GM21786 (cell line): ENCODE data around the gene DTNB.

Source experiments
- ATAC-seq: cut with Tn5 transposase; IDR thresholded peaks from one replicate; pipeline ENCODE4 v1.9.1; 2021; ENCODE audit not compliant: unreplicated experiment

Gene DTNB

DNA sequence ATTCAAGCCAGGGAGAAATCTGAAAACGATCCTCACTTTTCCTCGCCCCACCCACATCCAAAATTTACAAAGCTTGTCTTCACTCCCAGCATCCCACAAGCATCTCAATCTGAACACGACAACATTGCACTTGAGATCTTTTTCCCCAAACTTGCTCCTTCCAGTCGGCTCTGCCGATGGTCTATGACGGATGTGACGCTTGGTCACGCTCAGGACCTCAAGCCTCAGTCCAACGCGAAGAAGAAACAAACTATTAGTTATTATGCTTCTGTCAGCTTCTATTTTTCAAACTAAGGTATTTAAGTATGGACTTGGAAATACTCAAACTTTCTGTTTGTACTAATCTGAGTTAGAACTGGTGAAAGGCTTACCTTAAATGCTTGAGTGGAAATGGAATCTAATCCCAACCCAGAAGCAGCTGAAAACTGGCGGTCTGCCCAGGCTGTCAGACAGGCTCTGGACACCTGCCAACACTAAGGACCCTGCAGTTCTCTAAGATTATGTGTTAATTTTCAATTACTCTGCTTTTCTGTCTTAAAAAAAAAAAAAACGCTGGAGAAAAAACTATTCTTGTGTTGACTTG lies 199.5 kb downstream of the DTNB start:
- no peak for ATAC-seq

DNA sequence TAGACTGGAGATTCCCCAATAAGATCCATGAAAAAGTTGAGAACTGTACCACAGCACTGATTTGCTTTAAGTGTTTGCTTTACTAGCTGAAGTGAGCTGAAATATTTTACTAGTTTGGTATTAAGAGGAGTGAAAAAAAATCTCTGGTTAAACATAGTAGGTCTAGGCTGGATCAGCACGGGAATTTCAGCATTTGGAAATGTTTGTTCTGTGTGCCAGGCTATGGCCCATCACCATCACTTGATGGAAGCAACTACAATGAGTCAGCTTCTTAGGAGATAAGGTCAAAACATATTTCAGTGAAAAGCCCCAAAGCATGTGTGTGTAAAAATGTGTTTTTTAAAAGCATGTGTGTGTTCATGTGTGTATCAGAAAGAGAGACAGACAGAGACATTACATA lies 200.2 kb downstream of the DTNB start:
- ATAC-seq = no peak

DNA sequence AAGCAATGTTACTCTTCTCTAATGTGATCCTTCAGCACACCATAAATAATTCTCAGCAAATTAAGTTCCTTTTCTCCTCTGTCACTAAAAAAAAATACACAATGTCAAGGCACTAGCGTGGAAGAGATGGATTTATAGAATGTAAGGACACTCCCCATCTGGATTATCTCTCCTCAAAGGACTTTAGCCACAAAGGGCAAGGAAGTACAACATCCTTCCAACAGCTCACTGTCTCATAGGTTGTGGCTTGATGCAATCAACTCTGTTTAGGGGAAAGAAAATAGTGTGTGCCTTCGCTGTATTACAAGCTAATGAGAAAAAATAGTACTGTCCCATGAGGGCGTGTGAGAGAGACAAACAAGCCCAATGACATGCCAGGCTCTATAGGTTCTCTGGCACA lies 202.6 kb downstream of the DTNB start:
- no peak for ATAC-seq

DNA sequence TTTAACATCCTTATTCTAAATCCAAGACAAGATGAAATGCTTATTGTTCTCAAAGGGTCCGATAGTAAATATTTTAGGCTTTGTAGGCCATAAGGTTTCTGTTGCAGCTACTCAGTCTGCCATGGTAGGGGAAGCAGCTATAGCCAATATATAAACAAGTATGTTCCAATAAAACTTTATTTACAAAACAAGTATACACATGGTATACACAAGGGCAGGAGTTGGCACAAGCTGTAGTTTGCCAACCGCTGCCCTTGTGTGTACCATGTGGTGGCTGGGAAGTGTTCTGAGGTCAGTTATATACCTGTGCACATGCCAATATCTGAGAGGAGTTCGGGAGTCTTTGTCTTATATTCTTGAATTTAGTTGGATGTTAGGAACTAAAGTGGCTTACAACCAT lies 205.6 kb downstream of the DTNB start:
- no peak for ATAC-seq

DNA sequence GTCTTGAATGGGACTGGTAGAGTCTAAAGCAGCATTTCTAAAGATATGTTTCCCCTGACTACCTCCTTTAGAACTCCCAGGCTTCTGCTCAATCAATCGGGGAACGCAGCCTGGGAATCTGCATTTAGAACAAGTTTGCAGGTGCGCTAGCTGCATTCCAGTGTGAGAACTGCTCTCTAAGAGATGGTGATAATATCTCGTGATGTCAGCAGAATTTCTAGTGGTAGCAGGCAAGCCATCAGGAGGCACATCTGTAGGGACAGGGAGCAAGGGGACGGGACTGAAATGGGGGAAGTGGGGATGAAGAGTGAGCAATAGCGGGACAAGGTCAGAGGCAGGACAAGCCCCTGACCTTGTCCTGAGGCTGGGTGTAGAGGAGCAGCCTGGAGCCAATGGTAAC lies 211.4 kb downstream of the DTNB start:
- no peak for ATAC-seq

DNA sequence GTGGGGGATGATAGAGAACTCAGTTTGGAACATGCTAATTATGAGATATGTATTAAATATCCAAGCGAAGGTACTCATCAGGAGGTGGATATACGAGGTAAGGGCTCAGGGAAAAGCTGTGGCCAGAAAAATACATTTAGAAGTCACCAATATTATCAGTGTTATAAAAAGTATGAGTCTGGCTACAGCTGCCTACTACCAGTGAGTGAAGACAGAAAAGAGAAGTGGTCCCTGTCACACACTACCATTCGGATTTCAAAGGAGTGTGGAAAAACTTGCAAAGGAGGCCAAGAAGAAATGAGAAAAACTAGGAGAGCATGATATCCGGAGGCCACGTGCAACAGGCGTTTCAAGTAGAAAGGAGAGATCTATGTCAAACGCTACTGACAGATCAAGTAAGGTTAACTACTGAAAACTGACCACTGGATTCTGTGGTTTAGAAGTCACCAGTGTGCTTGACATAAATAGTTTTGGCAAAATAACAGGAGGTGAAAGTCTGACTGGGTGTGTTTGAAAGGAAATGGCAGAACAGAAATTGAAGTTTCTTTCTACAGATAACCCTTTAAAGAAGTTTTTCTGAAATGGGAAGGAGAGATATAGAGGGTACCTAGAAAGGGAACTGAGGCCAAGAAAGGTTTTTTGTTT lies 213.0 kb downstream of the DTNB start:
- no peak for ATAC-seq

DNA sequence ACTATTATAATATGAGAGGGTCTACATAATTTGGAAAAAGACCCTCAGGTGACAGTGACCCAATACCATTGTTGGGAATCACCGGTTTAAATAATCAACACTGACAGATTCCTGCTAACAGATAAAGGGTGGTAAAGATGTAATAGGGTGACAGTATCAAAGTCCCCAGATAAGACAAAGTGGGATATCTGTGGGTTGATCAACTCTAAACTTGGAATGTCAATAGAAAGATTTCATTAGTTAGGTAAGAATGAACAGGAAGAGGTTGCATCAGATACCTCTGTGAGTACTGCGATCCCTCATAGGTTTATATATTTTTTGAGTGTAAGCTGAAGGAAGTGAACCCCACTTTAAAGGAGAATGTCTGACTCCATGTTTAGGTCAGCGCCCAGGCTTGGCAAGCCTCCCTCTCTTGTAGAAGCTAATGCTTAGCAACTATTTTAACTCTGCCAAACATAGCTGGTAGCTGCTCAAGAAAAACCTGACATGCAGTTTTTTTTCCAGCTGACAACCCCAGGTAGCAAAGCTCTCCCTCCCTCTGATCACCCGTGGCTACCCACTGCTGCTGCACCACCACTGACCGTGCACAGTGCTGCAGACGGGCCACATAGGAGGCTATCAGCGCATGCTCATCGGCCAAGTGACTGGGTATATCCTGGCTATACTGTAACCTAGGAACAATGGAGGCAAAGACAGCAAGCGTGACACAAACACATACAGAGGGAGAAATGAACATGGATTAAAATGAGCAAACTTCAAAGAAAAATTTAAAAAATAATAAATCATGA lies 218.4 kb downstream of the DTNB start:
- ATAC-seq = no peak

DNA sequence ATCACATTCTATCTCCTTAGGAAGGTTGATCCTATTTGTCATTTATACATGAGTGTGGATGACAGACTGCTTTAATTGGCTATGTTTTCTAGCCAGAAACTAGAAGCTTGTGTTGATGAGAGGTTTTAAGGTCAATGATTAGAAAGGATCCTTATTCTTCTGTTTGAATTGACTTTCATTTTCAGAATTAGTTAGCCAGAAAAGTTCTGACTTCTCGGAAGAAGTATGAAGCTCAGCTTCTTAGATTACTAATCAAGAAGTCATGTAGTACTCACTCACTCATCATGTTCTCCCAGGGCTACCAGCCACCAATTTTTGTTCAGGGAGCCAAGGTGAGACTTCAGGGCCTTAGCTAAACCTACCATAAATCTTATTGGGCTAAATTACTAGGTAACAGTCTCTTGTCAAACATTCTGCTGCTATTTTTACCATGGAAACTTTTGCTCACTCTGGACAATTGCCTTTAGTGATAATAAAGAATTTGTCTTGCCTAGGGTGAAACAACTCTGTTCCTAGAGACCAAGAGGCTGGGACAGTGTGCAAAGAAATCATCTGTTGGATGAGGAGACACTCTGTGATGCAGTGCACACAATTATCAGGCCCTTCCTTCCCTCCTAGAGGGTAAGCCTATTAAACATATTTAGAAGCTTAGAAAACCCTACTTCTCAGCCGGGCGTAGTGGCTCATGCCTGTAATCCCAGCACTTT lies 220.0 kb downstream of the DTNB start:
- peak; percentile 91 for ATAC-seq

DNA sequence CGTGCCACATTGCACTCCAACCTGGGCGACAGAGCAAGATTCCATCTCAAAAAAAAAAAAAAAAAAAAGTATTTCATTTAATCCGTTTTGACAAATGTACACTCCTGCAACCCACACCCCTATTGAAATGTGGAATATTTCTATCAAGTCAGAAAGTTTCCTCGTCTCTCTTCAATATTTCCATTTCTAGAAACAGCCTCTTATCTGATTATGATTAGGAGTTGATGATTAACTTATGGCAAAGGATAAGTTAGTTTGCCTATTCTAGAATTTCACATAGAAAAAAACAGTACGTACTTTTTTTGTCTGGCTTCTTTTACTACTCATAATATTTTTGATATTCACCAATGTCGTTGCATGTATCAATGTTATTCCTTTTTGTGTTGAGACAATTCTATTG lies 224.6 kb downstream of the DTNB start:
- no peak for ATAC-seq

DNA sequence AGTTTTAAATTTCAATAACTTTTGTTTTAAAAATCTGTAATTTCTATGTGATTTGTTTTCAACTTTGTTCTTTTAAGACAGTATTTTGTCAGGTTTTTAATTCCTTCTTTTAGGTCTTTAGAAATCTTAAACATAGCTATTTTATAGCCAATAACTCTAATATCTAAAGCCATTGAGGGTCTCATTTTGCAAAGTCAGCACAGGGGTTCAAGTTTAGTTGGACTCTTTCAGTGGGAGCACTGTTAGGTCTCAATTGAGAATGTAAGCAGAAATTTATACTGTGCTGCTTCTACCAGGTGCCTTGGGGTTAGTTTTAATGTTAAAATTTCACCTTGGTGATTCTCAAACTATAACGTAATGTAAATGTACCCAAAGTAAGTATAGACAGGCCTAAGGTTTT lies 226.4 kb downstream of the DTNB start:
- ATAC-seq = no peak

DNA sequence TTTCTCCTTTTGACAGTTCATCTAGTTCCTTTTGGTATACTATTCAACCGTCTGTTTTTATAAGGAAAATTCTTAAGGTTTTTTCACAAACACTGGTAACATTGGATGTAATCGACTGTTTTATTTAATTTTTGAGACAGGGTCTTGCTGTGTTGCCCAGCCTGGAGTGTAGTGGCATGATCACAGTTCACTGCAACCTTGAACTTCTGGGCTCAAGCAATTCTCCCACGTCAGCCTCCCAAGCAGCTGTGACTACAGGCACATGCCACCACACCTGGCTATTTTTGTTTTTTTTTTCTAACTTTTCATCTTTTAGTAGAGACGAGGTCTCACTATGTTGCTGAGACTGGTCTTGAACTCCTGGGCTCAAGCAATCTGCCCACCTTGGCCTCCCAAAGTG lies 227.3 kb downstream of the DTNB start:
- ATAC-seq = no peak

DNA sequence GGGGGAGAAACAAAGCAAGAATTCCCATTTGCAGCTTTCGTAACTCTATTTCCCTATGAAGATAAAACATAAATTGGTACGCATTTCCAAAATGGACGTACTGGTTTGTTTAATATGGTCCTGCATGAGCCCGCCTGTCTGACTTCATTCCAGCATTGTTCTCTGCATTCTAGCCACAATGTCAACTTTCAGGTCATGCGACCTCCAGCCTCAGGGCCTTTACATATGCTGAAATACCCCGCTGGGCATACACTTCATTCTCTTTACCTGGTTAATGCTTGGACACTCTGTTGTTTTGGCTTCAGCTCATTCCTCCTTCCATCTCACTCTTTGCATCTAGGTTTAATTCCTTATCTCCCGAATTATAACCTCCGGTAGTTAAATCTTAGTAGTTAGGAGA lies 227.9 kb downstream of the DTNB start:
- ATAC-seq = no peak

DNA sequence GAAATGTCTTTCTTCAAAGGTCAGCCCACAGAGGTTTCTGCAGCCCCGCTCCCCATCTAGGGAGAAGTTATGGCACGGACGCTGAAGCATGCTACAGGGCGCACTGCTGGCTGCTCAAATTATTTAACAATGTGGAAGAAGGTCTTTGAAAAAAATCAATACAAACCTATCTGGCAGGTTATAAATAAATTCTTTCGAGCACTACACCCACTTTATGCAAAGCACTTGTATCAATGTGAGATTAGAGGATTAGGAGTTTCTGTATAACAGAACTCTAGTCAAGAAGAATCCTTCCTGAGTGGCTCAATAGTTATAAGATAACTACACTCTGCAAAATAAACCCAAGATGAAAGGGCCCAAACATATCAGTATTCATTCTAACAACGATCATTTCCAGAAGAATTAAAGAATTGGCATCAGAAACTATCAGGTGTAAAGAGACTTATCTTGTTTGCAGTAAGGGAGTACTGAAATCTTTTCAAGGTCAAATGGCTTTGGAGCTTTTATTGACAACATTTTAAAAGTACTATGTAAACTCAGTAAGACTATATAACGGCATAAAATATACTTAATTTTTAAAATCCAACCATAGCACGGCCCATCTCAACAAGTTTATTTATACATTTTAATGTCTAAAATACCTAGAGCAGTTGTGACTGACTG lies 228.6 kb downstream of the DTNB start:
- no peak for ATAC-seq

DNA sequence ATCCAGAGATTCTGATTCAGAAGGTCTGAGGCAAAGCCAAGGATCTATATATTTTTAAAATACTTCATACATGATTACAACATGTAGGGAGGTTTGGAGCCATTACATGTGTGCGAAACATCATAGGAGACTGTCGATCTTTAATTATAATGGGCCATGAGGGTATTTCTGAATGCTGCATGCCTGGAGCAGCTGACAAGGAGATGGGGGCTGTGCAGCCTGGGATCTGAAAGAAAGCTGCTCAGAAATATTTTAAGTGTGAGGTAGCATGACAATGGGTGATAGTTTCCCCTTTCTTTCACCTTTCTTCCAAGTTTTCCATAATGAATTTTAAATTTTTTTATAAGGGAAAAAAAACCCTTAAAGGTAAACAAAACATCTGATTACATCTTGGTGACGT lies 229.6 kb downstream of the DTNB start:
- ATAC-seq = no peak

DNA sequence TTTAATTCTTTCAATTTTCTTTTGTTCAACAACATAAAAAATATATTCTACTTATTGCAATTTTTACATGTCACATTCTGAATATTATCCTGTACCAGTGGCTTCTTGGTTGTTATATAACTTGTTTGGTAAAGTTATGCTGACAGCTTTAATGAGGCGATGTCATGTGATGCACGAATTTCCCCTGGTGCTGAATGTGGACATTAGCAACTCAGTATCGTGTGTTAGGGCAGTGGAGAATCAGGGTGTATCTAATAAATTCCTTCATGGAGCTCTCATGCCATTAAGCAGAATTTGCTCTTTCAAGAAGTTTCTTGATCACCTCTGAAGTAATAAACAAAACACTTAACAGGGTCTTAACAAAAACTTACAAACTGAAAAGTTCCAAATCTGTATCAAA lies 232.0 kb downstream of the DTNB start:
- no peak for ATAC-seq

DNA sequence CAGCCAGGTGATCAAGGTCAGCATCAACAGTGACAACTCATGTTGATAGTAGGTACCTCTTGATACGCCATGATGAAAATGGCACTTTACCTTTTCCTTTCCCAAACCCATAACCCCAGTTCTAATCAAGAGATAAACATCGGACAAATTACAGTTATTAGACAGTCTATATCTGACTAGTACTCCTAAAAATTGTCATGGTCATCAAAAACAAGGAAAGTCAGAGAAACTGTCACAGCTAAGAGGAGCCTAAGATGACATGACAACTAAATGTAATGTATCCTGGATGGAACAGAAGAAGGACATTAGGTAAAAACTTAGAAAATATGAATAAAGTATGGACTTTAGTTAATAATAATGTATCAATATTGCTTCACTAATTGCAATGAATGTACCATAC lies 234.6 kb downstream of the DTNB start:
- ATAC-seq = no peak

DNA sequence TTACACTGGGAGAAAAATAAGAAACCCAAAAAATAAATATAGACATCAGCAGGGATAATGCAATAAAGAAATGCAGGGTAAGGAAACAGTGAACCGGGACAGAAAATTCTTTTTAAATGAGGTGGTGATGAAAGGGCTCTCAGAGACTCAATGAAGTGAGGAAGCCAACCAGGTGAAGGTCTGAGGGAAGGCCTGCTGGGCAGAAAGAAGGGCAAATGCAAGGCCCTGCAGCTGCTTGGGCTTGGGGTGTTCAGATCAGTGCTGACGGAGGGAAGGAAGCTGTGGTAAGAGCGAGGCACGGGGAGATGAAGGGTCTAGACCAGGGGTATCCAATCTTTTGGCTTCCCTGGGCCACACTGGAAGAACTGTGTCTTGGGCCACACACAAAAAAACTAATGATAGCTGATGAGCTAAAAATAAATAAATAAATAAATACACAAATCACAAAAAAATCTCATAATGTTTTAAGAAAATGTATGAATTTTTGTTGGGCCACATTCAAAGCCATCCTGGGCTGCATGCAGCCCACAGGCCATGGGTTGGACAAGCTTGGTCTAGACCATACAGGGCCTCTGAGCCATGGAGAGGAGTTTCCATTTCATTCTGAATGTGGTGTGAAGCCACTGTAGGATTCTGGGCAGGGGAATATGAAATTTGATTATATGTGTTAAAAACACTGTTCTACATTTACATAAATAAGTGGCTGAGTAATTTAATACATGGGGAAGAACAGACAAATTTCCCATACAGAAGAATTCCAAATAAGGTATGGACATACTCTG lies 235.3 kb downstream of the DTNB start:
- ATAC-seq = no peak

DNA sequence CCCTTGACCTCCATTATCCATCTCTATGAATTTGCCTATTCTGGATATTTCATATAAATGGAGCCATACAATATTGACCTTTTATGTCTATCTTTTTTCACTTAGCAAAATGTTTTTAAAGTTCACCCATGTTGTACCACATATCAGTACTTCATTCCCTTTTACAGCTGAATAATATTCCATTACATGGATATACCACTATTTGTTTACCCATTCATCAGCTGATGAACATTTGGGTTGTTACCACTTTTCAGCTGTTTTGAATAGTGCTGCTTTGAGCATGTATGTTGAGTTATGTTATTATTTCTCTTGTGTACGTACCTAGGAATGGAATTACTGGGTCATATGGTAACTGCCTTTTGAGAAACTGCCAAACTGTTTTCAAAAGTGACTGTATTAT lies 238.0 kb downstream of the DTNB start:
- ATAC-seq = no peak

DNA sequence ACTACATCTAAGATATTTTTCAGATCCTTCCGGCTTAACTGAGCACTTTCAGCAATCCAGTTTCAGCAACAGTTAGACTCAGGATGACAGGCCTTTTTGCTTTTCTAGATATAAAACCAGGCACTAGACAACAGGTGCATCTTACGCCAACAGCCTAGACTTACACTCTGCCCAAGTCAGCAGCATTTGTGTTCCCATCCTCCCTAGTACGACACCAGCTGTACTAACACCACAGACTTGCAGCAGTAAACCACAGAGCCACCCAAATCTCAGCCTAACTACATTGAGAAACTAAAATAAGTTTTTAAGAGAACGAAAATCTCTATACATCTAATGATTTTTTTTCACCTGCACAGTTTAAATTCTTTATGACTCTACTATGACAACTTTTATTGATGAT lies 241.8 kb downstream of the DTNB start:
- ATAC-seq = no peak

DNA sequence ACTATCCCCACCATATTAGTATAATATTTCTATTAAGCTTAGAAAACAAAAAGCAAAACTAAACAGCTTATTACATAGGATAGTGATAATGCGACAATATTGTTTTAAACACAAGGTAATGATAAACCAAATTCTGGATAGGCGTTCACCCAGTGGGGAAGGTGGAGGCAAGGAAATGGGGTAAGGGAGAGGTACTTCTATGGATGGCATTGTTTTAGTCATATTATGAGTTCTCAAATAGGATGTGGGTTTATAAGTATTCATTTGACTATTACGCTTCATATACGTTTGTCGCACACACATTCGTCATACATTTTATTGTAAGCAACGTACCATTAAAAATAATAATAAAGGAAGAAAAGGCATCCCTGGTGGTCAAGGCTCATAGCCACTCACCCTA lies 242.8 kb downstream of the DTNB start:
- ATAC-seq = no peak

DNA sequence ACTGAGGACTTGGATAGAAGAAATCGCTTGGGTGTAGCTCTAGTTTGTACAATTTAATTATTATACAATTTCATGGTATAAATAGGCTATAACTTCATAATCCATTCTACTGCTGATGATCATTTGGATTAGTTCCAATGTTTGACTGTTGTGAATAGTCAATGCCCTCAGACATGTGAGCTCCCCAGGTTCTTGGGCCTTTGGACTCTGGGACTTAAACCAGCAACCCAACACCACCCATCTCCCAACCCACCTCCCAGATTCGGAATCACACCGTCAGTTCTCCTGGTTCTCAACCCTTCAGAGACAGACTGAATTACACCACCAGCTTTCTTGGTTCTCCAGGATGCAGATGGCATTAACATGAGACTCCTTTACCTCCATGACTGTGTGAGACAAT lies 247.1 kb downstream of the DTNB start:
- ATAC-seq = no peak
